GM10248 (cell line): ENCODE data around the gene RAPGEF6.
"Not testable (repeated sequence)": the region's sequence is repeated elsewhere in the genome, so short reads cannot be mapped to it uniquely, and the experiment has no call there.

Experiments
- CTCF ChIA-PET: fragments of 300-600 bp; sonication (Branson Sonifier 250); formaldehyde crosslinking; extraction: SDS; loops from one replicate; lab custom pipeline; 2021; ENCODE audit warnings: antibody characterized with exemption; lab: Yijun Ruan, JAX
- POLR2A ChIA-PET: fragments of 350-650 bp; sonication (Branson Sonifier 250); formaldehyde crosslinking; extraction: SDS; loops from one replicate; lab custom pipeline; 2020; ENCODE audit warnings: antibody characterized with exemption; lab: Yijun Ruan, JAX
- DNase-seq: peaks from one replicate; pipeline ENCODE4 v3.0.0; 2012; ENCODE audit errors: extremely low spot score
- CTCF ChIP-seq: IDR thresholded peaks from 2 replicates; pipeline ENCODE4 v1.5.1; 2012; ENCODE audit warnings: mild to moderate bottlenecking, low read depth; ENCODE audit errors: extremely low read depth, missing control alignments, control extremely low read depth

The RAPGEF6 gene

DNA sequence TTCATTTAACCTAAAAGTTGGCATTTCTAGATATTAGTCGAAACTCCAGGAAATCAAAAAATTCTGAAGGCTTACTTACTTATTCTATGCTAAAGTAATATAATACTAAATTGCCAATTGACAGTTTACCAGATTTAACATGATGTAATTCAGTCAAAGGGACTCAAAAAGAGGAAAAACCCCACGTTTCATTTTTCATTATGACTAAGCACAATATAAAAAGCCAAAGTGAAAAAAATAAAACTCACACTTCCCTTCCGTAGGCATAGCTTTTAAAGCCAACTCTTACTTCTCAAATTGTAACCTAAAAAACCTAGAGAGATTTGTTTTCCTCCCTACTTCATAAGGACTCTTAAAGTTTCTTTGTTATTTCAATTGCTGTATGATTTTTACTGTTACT lies 146.6 kb downstream of the RAPGEF6 start:
- TF ChIP-seq CTCF, result no peak
- ChIA-PET CTCF (interaction anchor here (1.0 to 1.9 kb wide), 4 partner anchors 8 to 692 kb away, joined by 3 to 7 read pairs (median 5); no protein-coding TSS in a partner anchor), POLR2A (no interaction called here)
- DNase-seq, result peak; percentile 51

DNA sequence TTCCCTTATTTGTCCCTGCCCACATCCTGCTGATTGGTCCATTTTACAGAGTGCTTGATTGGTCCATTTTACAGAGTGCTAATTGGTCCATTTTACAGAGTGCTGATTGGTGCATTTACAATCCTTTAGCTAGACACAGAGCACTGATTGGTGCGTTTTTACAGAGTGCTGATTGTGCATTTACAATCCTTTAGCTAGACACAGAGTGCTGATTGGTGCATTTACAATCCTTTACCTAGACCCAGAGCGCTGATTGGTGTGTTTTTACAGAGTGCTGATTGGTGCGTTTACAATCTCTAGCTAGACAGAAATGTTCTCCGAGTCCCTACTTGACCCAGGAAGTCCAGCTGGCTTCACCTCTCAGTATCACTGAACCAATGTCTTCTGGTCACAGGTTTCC lies 147.7 kb downstream of the RAPGEF6 start:
- DNase-seq, POLR2A ChIA-PET: not testable (repeated sequence)
- CTCF ChIA-PET, result interaction anchor here (1.0 to 1.8 kb wide), 2 partner anchors 9 to 102 kb away, joined by 4 to 6 read pairs; no protein-coding TSS in a partner anchor

- no peak for TF ChIP-seq CTCF
- ChIA-PET CTCF (interaction anchor here (0.8 to 1.3 kb wide), 2 partner anchors 11 to 14 kb away, joined by 3 to 4 read pairs; no protein-coding TSS in a partner anchor), POLR2A (no interaction called here)
- DNase-seq, result no peak
Observed at GRCh38 chr5:131482617-131483016, 152.4 kb downstream of the RAPGEF6 start.

DNA sequence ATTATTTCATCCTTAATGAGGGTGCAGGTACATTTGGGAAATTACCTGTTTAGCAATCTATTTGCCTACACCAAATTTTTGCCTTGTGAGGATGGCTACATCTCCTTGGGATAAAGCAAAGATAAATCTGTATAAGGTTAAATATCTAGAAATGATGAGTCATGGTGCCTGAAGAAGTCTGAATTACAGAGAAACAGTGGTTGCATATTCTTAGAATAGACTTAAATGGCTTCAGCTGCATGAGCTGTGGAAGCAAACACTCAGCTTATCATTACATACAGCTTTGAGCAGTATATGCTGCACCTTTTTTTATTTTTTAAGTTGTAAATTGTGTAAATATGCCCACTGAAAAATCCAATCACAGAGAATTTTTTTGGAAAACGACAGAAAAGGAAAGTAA lies 153.5 kb downstream of the RAPGEF6 start:
- ChIA-PET POLR2A (no interaction called here), CTCF (no interaction called here)
- TF ChIP-seq CTCF, result no peak
- DNase-seq, result no peak

DNA sequence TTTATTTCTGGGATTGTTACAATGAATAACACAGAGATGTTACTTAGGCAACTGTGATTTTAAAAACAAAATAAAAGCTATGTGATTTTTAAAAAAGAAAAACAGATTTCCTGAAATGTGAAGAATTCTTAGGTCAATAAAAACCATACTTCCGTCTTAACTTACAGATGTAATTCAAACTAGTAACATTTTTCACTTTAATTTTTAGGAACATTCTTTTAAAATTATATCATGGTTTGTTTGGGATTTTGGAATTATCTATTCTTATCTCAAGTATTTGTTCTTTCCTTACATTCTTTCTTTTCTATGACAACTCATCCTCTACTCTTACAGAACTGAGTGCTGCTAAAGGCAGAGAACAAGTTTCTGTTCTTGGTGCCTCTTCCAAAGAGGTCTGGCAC lies 159.5 kb downstream of the RAPGEF6 start:
- ChIA-PET POLR2A (no interaction called here), CTCF (interaction anchor here (2.1 kb wide), 1 partner anchor 21 kb away, joined by 4 read pairs; no protein-coding TSS in a partner anchor)
- no peak for DNase-seq
- no peak for TF ChIP-seq CTCF

- TF ChIP-seq CTCF, result no peak
- DNase-seq, result no peak
- ChIA-PET POLR2A (no interaction called here), CTCF (no interaction called here)
Observed at GRCh38 chr5:131473731-131474130, 161.3 kb downstream of the RAPGEF6 start.

GRCh38 chr5:131466171-131466766 lies 168.8 kb downstream of the RAPGEF6 start:
- ChIA-PET POLR2A (no interaction called here), CTCF (no interaction called here)
- DNase-seq, result no peak

More at GRCh38 chr5:131466171-131466766, 168.8 kb downstream of the RAPGEF6 start:
- TF ChIP-seq CTCF, result no peak
